Kidney (tissue), 14 donors: ENCODE results near the gene TRIM27. TPM values are rescaled to one million over a fixed set of nuclear protein-coding genes. Genes with fewer than 3 reads are reported as not detected.
"Not testable (repeated sequence)": the region's sequence is repeated elsewhere in the genome, so short reads cannot be mapped to it uniquely, and the experiment has no call there.

Experiments used
- DNase-seq, 5 donors: peaks; one replicate each; pipeline ENCODE4 v3.0.0-alpha.2; 2013 to 2020
- FAIRE-seq: peaks from 2 replicates; lab custom pipeline; 2012; peaks lifted over from hg19 to GRCh38; lab: Jason Lieb, UNC
- H3K27ac ChIP-seq, 2 donors: one replicate each; pipeline ENCODE4 v1.7.0; 2013; ENCODE audit warnings: low read depth in 2 of 2, low read length in 2 of 2, inconsistent platforms in 1 of 2
- H3K27me3 ChIP-seq: one replicate; pipeline ENCODE4 v1.7.1; 2013; ENCODE audit warnings: low read length, inconsistent platforms; ENCODE audit not compliant: control insufficient read depth, insufficient read depth
- H3K36me3 ChIP-seq, 3 donors: one replicate each; pipeline versions ENCODE4 v1.7.0 to v1.7.1; 2013; ENCODE audit warnings: low read length in 3 of 3, control low read depth in 1 of 3, inconsistent platforms in 1 of 3; ENCODE audit not compliant: insufficient read depth in 3 of 3, control insufficient read depth in 2 of 3
- H3K4me1 ChIP-seq, 3 donors: one replicate each; pipeline versions ENCODE4 v1.7.0 to v1.7.1; 2013; ENCODE audit warnings: low read length in 3 of 3, inconsistent platforms in 1 of 3, low read depth in 1 of 3; ENCODE audit not compliant: control insufficient read depth in 2 of 3, insufficient read depth in 2 of 3
- H3K4me3 ChIP-seq, 3 donors: one replicate each; pipeline versions ENCODE4 v1.7.0 to v1.8.1; 2013; ENCODE audit warnings: low read length in 3 of 3, control low read depth in 1 of 3, inconsistent platforms in 1 of 3
- H3K9ac ChIP-seq, 3 donors: one replicate each; pipeline versions ENCODE4 v1.7.0 to v1.7.1; 2013; ENCODE audit warnings: low read length in 3 of 3, control low read depth in 1 of 3, inconsistent platforms in 1 of 3
- H3K9me3 ChIP-seq, 3 donors: one replicate each; pipeline versions ENCODE4 v1.7.0 to v1.7.1; 2013; ENCODE audit warnings: low read length in 3 of 3, control low read depth in 1 of 3, inconsistent platforms in 1 of 3; ENCODE audit not compliant: control insufficient read depth in 2 of 3, insufficient read depth in 1 of 3
- intact Hi-C: fragments of 100-400 bp; cut with DNase I; formaldehyde crosslinking; loops from one replicate; pipeline ENCODE4 v1.11.1; 2022
- polyA plus RNA-seq: library from polyadenylated mRNA; stranded (reverse); fragments of 350-450 nt; fragmentation: Illumina TruSeq; extraction: RNeasy Lipid Tissue Mini Kit (QIAGEN cat#74804); gene quantifications from one replicate; pipeline ENCODE4 v1.2.3, GENCODE V29; 2014; ENCODE audit warnings: low read depth, low replicate concordance; ENCODE audit not compliant: insufficient read depth
- total RNA-seq: library from RNA; stranded (reverse); fragmentation: NEBNext Ultra II Directional; extraction: Animal tissue kit (Norgen Biotek cat#: 25700); gene quantifications from one replicate; pipeline ENCODE4 v1.2.1, GENCODE V29; 2021
- TF ChIP-seq, protein P1 (sequence below): IDR thresholded peaks from 3 replicates; pipeline ENCODE4 v1.5.1; 2012; ENCODE audit warnings: mild to moderate bottlenecking, moderate library complexity, borderline replicate concordance; ENCODE audit not compliant: insufficient read depth; ENCODE audit errors: extremely low read depth
- donor health status: control.
- donor health status: control.
- donor health status: control.
- donor health status: control.
- donor health status: control.
- donor health status: DM: yes; HTN: yes; CAD: no.
- donor health status: Normal renal cell carcinoma (clear cell type).

Gene TRIM27
- total and polyA plus RNA-seq, 2 donors from 2014 or later: 33.9 to 47.7 TPM

DNA sequence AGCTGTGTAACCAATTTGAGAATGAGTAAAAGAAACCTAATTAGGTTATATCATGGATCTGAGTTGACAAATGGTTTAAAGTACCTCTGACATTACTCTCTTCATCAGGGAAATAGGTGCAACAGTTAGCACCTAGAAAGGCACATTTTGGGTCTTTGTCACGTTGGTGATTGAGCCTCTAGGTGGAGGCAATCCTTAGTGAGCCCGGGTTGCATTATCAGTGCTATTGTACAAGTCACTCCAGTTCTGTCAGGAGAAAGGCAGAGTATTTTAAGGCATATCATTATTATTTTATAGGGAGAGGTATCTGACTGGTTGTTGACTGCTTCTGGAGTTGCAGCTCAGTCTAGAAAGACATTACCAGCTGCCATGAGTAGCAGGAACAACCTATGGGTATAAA, 54.9 kb downstream of the TRIM27 start:
- H3K4me3 ChIP-seq: no peak overlapping the region
- peaks cover 0 to 10% (median 9%) of the 10 kb centered on the region in 3 donors for H3K4me1 ChIP-seq
- intact Hi-C loops: no loop called here
- no peak overlapping the region for H3K9ac ChIP-seq
- no peak for DNase-seq
- TF ChIP-seq, protein P1, sequence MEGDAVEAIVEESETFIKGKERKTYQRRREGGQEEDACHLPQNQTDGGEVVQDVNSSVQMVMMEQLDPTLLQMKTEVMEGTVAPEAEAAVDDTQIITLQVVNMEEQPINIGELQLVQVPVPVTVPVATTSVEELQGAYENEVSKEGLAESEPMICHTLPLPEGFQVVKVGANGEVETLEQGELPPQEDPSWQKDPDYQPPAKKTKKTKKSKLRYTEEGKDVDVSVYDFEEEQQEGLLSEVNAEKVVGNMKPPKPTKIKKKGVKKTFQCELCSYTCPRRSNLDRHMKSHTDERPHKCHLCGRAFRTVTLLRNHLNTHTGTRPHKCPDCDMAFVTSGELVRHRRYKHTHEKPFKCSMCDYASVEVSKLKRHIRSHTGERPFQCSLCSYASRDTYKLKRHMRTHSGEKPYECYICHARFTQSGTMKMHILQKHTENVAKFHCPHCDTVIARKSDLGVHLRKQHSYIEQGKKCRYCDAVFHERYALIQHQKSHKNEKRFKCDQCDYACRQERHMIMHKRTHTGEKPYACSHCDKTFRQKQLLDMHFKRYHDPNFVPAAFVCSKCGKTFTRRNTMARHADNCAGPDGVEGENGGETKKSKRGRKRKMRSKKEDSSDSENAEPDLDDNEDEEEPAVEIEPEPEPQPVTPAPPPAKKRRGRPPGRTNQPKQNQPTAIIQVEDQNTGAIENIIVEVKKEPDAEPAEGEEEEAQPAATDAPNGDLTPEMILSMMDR: no peak
- H3K27me3 ChIP-seq: no peaks in the 10 kb centered on the region
- no peak overlapping the region for H3K27ac ChIP-seq
- H3K36me3 ChIP-seq: no peaks in the 10 kb centered on the region
- H3K9me3 ChIP-seq: no peaks in the 10 kb centered on the region
- FAIRE-seq: no peak

DNA sequence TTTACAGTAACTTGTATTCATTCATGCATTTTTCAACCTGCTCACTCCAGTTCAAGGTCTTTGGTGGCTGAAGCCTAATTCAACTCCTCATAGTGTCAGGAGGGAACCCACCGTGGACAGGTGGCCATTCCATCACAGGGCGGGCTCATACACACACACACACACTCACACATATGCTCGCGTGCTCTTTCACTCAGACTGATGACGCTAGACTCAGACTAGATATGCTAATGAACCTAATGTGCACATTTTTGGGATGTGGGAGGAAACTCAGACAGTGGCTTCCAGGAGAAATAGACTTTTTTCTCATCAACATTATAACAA, 56.7 kb downstream of the TRIM27 start:
- Histone ChIP-seq H3K36me3 (no peaks in the 10 kb centered on the region), H3K27ac (no peak overlapping the region), H3K4me3 (peak overlapping the region; percentile 48 to 81 (median 61)), H3K4me1 (peaks cover 0 to 10% (median 9%) of the 10 kb centered on the region in 3 donors), H3K9ac (peak overlapping the region in 2 of 3 donors; percentile 37 to 53), H3K27me3 (no peaks in the 10 kb centered on the region), H3K9me3 (no peaks in the 10 kb centered on the region)
- DNase-seq (peak in 1 of 5 donors; percentile 72), FAIRE-seq (no peak)
- intact Hi-C loops: no loop called here
- TF ChIP-seq, protein P1: no peak

DNA sequence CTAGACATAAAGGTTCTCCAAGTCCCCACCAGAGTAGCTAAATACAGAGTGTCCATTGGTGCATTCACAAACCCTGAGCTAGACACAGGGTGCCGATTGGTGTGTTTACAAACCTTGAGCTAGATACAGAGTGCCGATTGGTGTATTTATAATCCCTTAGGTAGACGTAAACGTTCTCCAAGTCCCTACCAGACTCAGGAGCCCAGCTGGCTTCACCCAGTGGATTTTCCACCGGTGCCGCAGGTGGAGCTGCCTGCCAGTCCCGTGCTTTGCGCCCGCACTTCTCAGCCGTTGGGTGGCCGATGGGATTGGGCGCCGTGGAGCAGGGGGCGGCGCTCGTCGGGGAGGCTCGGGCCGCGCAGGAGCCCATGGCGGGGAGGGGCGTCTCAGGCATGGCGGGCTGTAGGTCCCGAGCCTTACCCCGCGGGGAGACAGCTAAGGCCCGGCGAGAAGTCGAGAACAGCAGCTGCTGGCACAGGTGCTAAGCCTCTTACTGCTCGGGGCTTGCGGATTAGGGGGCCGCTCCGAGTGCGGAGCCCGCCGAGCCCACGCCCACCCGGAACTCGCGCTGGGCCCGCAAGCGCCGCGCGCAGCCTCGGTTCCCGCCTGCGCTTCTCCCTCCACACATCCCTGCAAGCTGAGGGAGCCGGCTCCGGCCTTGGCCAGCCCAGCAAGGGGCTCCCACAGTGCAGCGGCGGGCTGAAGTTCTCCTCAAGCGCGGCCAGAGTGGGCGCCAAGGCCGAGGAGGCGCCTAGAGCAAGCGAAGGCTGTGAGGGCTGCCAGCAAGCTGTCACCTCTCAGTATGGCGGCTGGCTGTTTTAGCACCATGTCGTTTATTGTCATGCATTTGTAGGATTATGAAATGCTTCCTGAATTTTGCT, 57.3 kb downstream of the TRIM27 start:
- intact Hi-C loops, H3K36me3 ChIP-seq, FAIRE-seq, H3K9me3 ChIP-seq, H3K27me3 ChIP-seq, H3K4me1 ChIP-seq: not testable (repeated sequence)
- H3K27ac ChIP-seq: peak overlapping the region; percentile 56 to 84
- peak overlapping the region; percentile 48 to 81 (median 61) for H3K4me3 ChIP-seq
- peak overlapping the region; percentile 2 to 53 (median 37) for H3K9ac ChIP-seq
- DNase-seq: peak; percentile 86 to 92 (median 89)

DNA sequence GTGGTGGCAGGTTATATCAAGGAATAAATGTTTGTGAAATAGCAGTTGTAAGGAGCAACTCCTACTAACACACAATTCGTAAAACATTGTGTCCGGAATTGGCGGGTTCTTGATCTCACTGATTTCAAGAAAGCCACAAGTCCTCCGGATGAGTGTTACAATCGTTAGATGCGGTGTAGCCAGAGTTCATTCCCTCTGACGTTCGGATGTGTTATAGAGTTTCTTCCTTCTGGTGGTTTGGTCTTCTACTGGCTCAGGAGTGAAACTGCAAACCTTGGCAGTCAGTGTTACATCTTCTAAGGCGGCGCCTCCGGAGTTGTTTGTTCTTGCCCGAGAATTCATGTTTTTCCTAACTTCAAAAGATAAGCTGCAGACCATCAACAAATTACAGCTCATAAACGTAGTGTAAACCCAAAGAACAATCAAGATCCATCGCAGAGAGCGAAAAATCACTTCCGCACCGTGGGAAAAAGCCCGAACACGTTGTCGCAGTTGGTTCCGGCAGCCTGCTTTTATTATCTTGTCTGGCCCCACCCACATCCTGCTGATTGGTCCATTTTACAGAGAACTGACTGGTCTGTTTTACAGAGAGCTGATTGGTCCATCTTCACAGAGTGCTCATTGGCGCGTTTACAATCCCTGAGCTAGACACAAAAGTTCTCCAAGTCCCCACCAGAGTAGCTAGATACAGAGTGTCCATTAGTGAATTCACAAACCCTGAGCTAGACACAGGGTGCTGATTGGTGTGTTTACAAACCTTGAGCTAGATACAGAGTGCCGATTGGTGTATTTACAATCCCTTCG, 58.2 kb downstream of the TRIM27 start:
- H3K4me3 ChIP-seq: peak overlapping the region in 2 of 3 donors; percentile 8 to 81
- no peak overlapping the region for H3K27ac ChIP-seq
- DNase-seq: peak in 3 of 5 donors; percentile 26 to 63 (median 45)

More for the DNA sequence above, 58.2 kb downstream of the TRIM27 start:
- Histone ChIP-seq H3K4me1 (peaks cover 0 to 10% (median 9%) of the 10 kb centered on the region in 3 donors), H3K27me3 (no peaks in the 10 kb centered on the region), H3K36me3 (no peaks in the 10 kb centered on the region), H3K9me3 (no peaks in the 10 kb centered on the region), H3K9ac (no peak overlapping the region)
- intact Hi-C loops: no loop called here
- FAIRE-seq: no peak
- TF ChIP-seq, protein P1: no peak
